Neural progenitor cell (in vitro differentiated cells): ENCODE data around the gene KIF19.

Source experiments
- CTCF ChIP-seq: fragments of 200-600 bp; sonication (generic); IDR thresholded peaks from 2 replicates; pipeline ENCODE4 v1.5.1; 2017; ENCODE audit warnings: antibody characterized with exemption, mild to moderate bottlenecking
- EZH2 ChIP-seq: fragments of 200-600 bp; sonication (generic); IDR thresholded peaks from 2 replicates; pipeline ENCODE4 v1.6.1; 2017; ENCODE audit warnings: antibody characterized with exemption, mild to moderate bottlenecking, moderate library complexity

GRCh38 chr17:74369221-74369620, 43.2 kb downstream of the KIF19 start:
- TF ChIP-seq EZH2, result no peak
- TF ChIP-seq CTCF, result no peak
